SK-N-SH (cell line): ENCODE measurements around the gene AHDC1. TPM values are rescaled to one million over a fixed set of nuclear protein-coding genes. Genes with fewer than 3 reads are reported as not detected.

ENCODE experiments used
- CTCF ChIA-PET: fragments of 300-600, 350-600 bp; formaldehyde crosslinking; extraction: SDS; loops from one replicate; lab custom pipeline; 2021; lab: Yijun Ruan, JAX
- POLR2A ChIA-PET: fragments of 350-600 bp; sonication (Branson Sonifier 250); formaldehyde crosslinking; extraction: SDS; loops from one replicate; lab custom pipeline; 2020; ENCODE audit warnings: antibody characterized with exemption, inconsistent platforms; lab: Yijun Ruan, JAX
- DNase-seq: peaks from one replicate; pipeline ENCODE4 v3.0.0; 2012
- H2AFZ ChIP-seq: fragments of 200-600 bp; sonication (generic); 2 replicates; pipeline ENCODE4 v1.8.1; 2016; ENCODE audit warnings: antibody characterized with exemption, mild to moderate bottlenecking, low read depth
- H3F3A ChIP-seq: fragments of 200-600 bp; sonication (generic); replicated peaks from 2 replicates; pipeline ENCODE3; 2016; ENCODE audit warnings: antibody characterized with exemption, mild to moderate bottlenecking; ENCODE audit not compliant: insufficient read depth
- H3K27ac ChIP-seq, 2 experiments: fragments of 200-500 bp in 1 of 2; fragments of 200-600 bp in 1 of 2; sonication (Bioruptor generic) in 1 of 2; sonication (generic), shearing (Covaris generic) in 1 of 2; 2 replicates each; pipeline versions ENCODE4 v1.5.1 to v1.6.1; 2014 to 2016; ENCODE audit warnings: low read depth in 2 of 2, inconsistent platforms in 1 of 2, low read length in 1 of 2, mild to moderate bottlenecking in 1 of 2, mixed read lengths in 1 of 2
- H3K27me3 ChIP-seq: fragments of 200-600 bp; sonication (generic), shearing (Covaris generic); 2 replicates; pipeline ENCODE4 v1.6.1; 2016; ENCODE audit warnings: mixed run types; ENCODE audit not compliant: insufficient read depth
- H3K36me3 ChIP-seq, 2 experiments: fragments of 200-500 bp in 1 of 2; fragments of 200-600 bp in 1 of 2; sonication (Bioruptor generic) in 1 of 2; sonication (generic) in 1 of 2; replicated peaks in 1 of 2; 2 replicates each; pipeline versions ENCODE3 to v1.5.1; 2014 to 2016; ENCODE audit warnings: low read length in 1 of 2, mild to moderate bottlenecking in 1 of 2; ENCODE audit not compliant: insufficient read depth in 2 of 2, control insufficient read depth in 1 of 2
- H3K4me1 ChIP-seq, 2 experiments: fragments of 200-500 bp in 1 of 2; fragments of 200-600 bp in 1 of 2; sonication (Bioruptor generic) in 1 of 2; sonication (generic), shearing (Covaris generic) in 1 of 2; 2 replicates each; pipeline versions ENCODE4 v1.5.1 to v1.6.1; 2014 to 2016; ENCODE audit warnings: low read depth in 1 of 2, low read length in 1 of 2, mixed run types in 1 of 2; ENCODE audit not compliant: insufficient read depth in 2 of 2, control insufficient read depth in 1 of 2
- H3K4me2 ChIP-seq: fragments of 200-600 bp; sonication (generic), shearing (Covaris generic); 2 replicates; pipeline ENCODE4 v1.6.1; 2017; ENCODE audit warnings: mixed run types
- H3K4me3 ChIP-seq, 2 experiments: fragments of 200-500 bp in 1 of 2; fragments of 200-600 bp in 1 of 2; sonication (Bioruptor generic) in 1 of 2; sonication (generic), shearing (Covaris generic) in 1 of 2; 2 replicates each; pipeline versions ENCODE4 v1.5.1 to v1.8.1; 2014 to 2016; ENCODE audit warnings: low read depth in 2 of 2, inconsistent platforms in 1 of 2, low read length in 1 of 2, mild to moderate bottlenecking in 1 of 2, mixed read lengths in 1 of 2, moderate library complexity in 1 of 2
- H3K79me2 ChIP-seq: fragments of 200-600 bp; sonication (generic); 2 replicates; pipeline ENCODE4 v1.8.1; 2017; ENCODE audit warnings: mild to moderate bottlenecking; ENCODE audit not compliant: insufficient read depth
- H3K9ac ChIP-seq: fragments of 200-600 bp; sonication (generic); 2 replicates; pipeline ENCODE4 v1.6.1; 2017; ENCODE audit warnings: mixed run types
- H3K9me2 ChIP-seq: fragments of 200-600 bp; sonication (generic); 2 replicates; pipeline ENCODE4 v1.6.1; 2017; ENCODE audit warnings: mixed run types
- H3K9me3 ChIP-seq: fragments of 200-600 bp; sonication (generic); 2 replicates; pipeline ENCODE4 v1.6.1; 2017; ENCODE audit warnings: mixed run types, mild to moderate bottlenecking, moderate library complexity
- H4K20me1 ChIP-seq: fragments of 200-600 bp; sonication (generic); 2 replicates; pipeline ENCODE4 v1.6.1; 2017; ENCODE audit warnings: mild to moderate bottlenecking, mixed run types; ENCODE audit not compliant: insufficient read depth
- CHD2 ChIP-seq: fragments of 150-350 bp; IDR thresholded peaks from 2 replicates; pipeline ENCODE4 v1.6.1; 2018; ENCODE audit warnings: low read length; ENCODE audit not compliant: partially characterized antibody
- EZH2phosphoT487 ChIP-seq: fragments of 200-600 bp; sonication (generic); IDR thresholded peaks from 2 replicates; pipeline ENCODE4 v1.6.1; 2017; ENCODE audit warnings: low read depth, mixed run types, mild to moderate bottlenecking, antibody characterized with exemption, moderate library complexity, borderline replicate concordance
- FOSL2 ChIP-seq: IDR thresholded peaks from 2 replicates; pipeline ENCODE4 v1.4.0; 2012; ENCODE audit warnings: low read depth, mild to moderate bottlenecking, moderate library complexity, borderline replicate concordance
- FOXM1 ChIP-seq: IDR thresholded peaks from 2 replicates; pipeline ENCODE4 v1.4.0; 2012; ENCODE audit warnings: low read depth, mild to moderate bottlenecking
- GATA2 ChIP-seq: sonication (generic); formaldehyde crosslinking; IDR thresholded peaks from 2 replicates; pipeline ENCODE4 v1.5.0; 2020; ENCODE audit warnings: mild to moderate bottlenecking, missing genetic modification reagents
- MAX ChIP-seq: IDR thresholded peaks from 2 replicates; pipeline ENCODE4 v1.4.0; 2012; ENCODE audit warnings: low read depth
- MXI1 ChIP-seq: IDR thresholded peaks from 2 replicates; pipeline ENCODE4 v1.6.1; 2012; ENCODE audit warnings: mild to moderate bottlenecking, low read depth, low read length, improper control_type of control experiment
- NFIC ChIP-seq: IDR thresholded peaks from 2 replicates; pipeline ENCODE4 v1.4.0; 2012; ENCODE audit warnings: borderline replicate concordance
- RXRA ChIP-seq: IDR thresholded peaks from 2 replicates; pipeline ENCODE4 v1.4.0; 2012; ENCODE audit warnings: low read depth, mild to moderate bottlenecking, borderline replicate concordance
- SMC3 ChIP-seq: IDR thresholded peaks from 2 replicates; pipeline ENCODE4 v1.6.1; 2012; ENCODE audit warnings: low read depth, low read length, improper control_type of control experiment
- TCF12 ChIP-seq: IDR thresholded peaks from 2 replicates; pipeline ENCODE4 v1.4.0; 2012
- WGBS: methylation state at CpG from one replicate; pipeline ENCODE4 v1.1.6; 2017; ENCODE audit warnings: low lambda C conversion rate; 5-methylcytosine and 5-hydroxymethylcytosine counted together
- polyA plus RNA-seq, 3 experiments: library from polyadenylated mRNA; depleted of rRNA; stranded (reverse); fragments of >200 nt; gene quantifications; 2 replicates each; pipeline ENCODE4 v1.2.3, GENCODE V29; 2012
- TF ChIP-seq, protein P1 (sequence below): IDR thresholded peaks from 2 replicates; pipeline ENCODE4 v1.4.0; 2012; ENCODE audit warnings: low read depth, borderline replicate concordance
- TF ChIP-seq, protein P2 (sequence below): fragments of 150-350 bp; IDR thresholded peaks from 2 replicates; pipeline ENCODE4 v1.6.1; 2017; ENCODE audit warnings: antibody characterized with exemption, low read length, low read depth, borderline replicate concordance
- TF ChIP-seq, protein P3 (sequence below): fragments of 150-350 bp; IDR thresholded peaks from 2 replicates; pipeline ENCODE4 v1.6.1; 2016; ENCODE audit warnings: mild to moderate bottlenecking, low read depth, low read length

Gene AHDC1
- polyA plus RNA-seq, 1 of the 3 experiments (the other 2 are of a cell fraction): 8.5 TPM

GRCh38 chr1:27597516-27598294, 6.2 kb downstream of the AHDC1 start:
- POLR2A ChIA-PET: no interaction called here
- CTCF ChIA-PET: interaction anchor here (1.2 to 27.7 kb wide), 3 partner anchors 17 to 204 kb away, joined by 3 to 603 read pairs (median 3); no protein-coding TSS in a partner anchor
- Histone ChIP-seq H4K20me1 (peaks cover 94% of the 10 kb centered on the region), H3K9me3 (no peaks in the 10 kb centered on the region), H3K4me2 (peak overlapping the region; percentile 100), H3K4me1 (peaks cover 66 to 89% of the 10 kb centered on the region in 2 experiments), H3K27ac (peak overlapping the region; percentile 60 to 61), H3K9ac (no peak overlapping the region; the same call in 1 of the 2 replicates), H2AFZ (no peak overlapping the region), H3K9me2 (no peaks in the 10 kb centered on the region), H3K36me3 (no peaks in the 10 kb centered on the region), H3K79me2 (peaks cover 100% of the 10 kb centered on the region), H3F3A (peaks cover 19% of the 10 kb centered on the region), H3K27me3 (no peaks in the 10 kb centered on the region), H3K4me3 (peak overlapping the region in 1 of 2 experiments; percentile 26; a peak in 1 of 4 replicates)
- TF ChIP-seq TCF12: peak; percentile 25; the same call in 1 of the 2 replicates
- no peak for TF ChIP-seq FOSL2
- 49% methylated on average over 7 of the region's 7 CpGs for WGBS
- DNase-seq: no peak

DNA sequence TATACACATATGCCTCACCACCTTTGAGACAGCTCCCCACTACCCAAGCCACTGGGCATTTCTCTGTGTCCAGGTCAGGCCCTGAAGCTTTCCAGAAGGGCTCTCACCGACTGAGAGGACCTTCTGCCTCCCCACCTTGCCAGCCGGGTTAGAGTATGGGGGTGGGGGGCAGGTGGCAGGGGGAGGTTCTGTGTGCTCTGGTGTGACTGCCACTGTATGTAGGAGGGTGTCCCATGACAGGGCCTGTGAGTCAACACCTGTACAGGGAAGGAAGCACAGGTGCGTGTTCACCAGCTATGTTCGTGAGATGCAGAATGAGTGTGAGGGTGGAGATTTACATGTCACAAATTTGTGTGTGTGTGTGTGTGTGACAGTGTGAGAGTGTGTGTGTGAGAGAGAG, 7.0 kb downstream of the AHDC1 start:
- Histone ChIP-seq H2AFZ (no peak overlapping the region), H3K36me3 (no peaks in the 10 kb centered on the region), H3K9me2 (no peaks in the 10 kb centered on the region), H3K4me3 (no peak overlapping the region), H3K4me1 (peaks cover 66 to 88% of the 10 kb centered on the region in 2 experiments), H3K9ac (no peak overlapping the region), H3F3A (peaks cover 14% of the 10 kb centered on the region), H3K4me2 (peak overlapping the region; percentile 100; the same call in 1 of the 2 replicates), H4K20me1 (peaks cover 92% of the 10 kb centered on the region), H3K27ac (peak overlapping the region in 1 of 2 experiments; percentile 60; a peak in 2 of 4 replicates), H3K9me3 (no peaks in the 10 kb centered on the region), H3K79me2 (peaks cover 99% of the 10 kb centered on the region), H3K27me3 (no peaks in the 10 kb centered on the region)
- DNase-seq: no peak
- ChIA-PET CTCF (interaction anchor here (27.7 kb wide), 1 partner anchor 34 kb away, joined by 603 read pairs; no protein-coding TSS in a partner anchor), POLR2A (no interaction called here)
- no peak for TF ChIP-seq RXRA
- no peak for TF ChIP-seq GATA2
- no peak for TF ChIP-seq EZH2phosphoT487
- TF ChIP-seq, protein P1, sequence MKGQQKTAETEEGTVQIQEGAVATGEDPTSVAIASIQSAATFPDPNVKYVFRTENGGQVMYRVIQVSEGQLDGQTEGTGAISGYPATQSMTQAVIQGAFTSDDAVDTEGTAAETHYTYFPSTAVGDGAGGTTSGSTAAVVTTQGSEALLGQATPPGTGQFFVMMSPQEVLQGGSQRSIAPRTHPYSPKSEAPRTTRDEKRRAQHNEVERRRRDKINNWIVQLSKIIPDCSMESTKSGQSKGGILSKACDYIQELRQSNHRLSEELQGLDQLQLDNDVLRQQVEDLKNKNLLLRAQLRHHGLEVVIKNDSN: no peak
- no peak for TF ChIP-seq MXI1
- TF ChIP-seq CHD2: no peak
- TF ChIP-seq, protein P2, sequence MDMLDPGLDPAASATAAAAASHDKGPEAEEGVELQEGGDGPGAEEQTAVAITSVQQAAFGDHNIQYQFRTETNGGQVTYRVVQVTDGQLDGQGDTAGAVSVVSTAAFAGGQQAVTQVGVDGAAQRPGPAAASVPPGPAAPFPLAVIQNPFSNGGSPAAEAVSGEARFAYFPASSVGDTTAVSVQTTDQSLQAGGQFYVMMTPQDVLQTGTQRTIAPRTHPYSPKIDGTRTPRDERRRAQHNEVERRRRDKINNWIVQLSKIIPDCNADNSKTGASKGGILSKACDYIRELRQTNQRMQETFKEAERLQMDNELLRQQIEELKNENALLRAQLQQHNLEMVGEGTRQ: no peak
- TF ChIP-seq, protein P3, sequence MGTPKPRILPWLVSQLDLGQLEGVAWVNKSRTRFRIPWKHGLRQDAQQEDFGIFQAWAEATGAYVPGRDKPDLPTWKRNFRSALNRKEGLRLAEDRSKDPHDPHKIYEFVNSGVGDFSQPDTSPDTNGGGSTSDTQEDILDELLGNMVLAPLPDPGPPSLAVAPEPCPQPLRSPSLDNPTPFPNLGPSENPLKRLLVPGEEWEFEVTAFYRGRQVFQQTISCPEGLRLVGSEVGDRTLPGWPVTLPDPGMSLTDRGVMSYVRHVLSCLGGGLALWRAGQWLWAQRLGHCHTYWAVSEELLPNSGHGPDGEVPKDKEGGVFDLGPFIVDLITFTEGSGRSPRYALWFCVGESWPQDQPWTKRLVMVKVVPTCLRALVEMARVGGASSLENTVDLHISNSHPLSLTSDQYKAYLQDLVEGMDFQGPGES: no peak
- no peak for TF ChIP-seq FOXM1
- no peak for TF ChIP-seq MAX
- no peak for TF ChIP-seq NFIC
- TF ChIP-seq SMC3: no peak
- 93% methylated on average over 3 of the region's 4 CpGs for WGBS
